Adipocyte (in vitro differentiated cells): ENCODE results near the gene EFCAB10.

Experiments used
- DNase-seq: peaks from one replicate; pipeline ENCODE4 v3.0.0-alpha.2; 2015; ENCODE audit warnings: low read depth
- H3K27me3 ChIP-seq: replicated peaks from 2 replicates; pipeline ENCODE4 v1.7.0; 2013; ENCODE audit warnings: mild to moderate bottlenecking, low read length, moderate library complexity; ENCODE audit not compliant: control insufficient read depth, insufficient read depth
- H3K36me3 ChIP-seq: 2 replicates; pipeline ENCODE4 v1.7.0; 2013; ENCODE audit warnings: low read length, mild to moderate bottlenecking, moderate library complexity; ENCODE audit not compliant: control insufficient read depth, insufficient read depth, severe bottlenecking
- H3K4me1 ChIP-seq: 2 replicates; pipeline ENCODE4 v1.7.0; 2013; ENCODE audit warnings: mild to moderate bottlenecking, low read length, moderate library complexity; ENCODE audit not compliant: control insufficient read depth, insufficient read depth
- H3K4me3 ChIP-seq: 2 replicates; pipeline ENCODE4 v1.7.0; 2013; ENCODE audit warnings: mild to moderate bottlenecking, low read length, moderate library complexity
- H3K9ac ChIP-seq: 2 replicates; pipeline ENCODE4 v1.7.0; 2013; ENCODE audit warnings: mild to moderate bottlenecking, low read length, moderate library complexity
- H3K9me3 ChIP-seq: 2 replicates; pipeline ENCODE4 v1.7.0; 2013; ENCODE audit warnings: mild to moderate bottlenecking, low read length, moderate library complexity; ENCODE audit not compliant: control insufficient read depth

Gene EFCAB10

GRCh38 chr7:105591522-105591921 lies 10.2 kb upstream of the EFCAB10 start:
- Histone ChIP-seq H3K36me3 (no peaks in the 10 kb centered on the region), H3K9me3 (no peaks in the 10 kb centered on the region), H3K4me1 (peaks cover 4% of the 10 kb centered on the region), H3K4me3 (no peak overlapping the region), H3K27me3 (no peaks in the 10 kb centered on the region), H3K9ac (no peak overlapping the region)
- DNase-seq = no peak

DNA sequence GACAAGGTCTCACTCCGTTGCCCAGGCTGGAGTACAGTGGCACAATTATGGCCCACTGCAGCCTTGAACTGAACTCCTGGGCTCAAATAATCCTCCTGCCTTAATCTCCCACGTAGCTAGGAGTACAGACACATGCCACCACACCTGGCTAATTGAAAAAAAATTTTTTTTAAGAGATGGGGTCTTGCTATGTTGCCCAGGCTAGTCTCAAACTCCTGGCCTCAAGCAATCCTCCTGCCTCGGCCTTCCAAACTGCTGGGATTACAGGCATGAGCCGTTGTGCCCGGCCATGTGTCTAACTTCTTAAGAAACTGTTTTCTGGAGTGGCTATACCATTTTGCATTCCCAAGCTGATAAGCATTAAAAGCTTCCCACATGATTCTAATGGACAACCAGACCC lies 9.5 kb upstream of the EFCAB10 start:
- Histone ChIP-seq H3K27me3 (no peaks in the 10 kb centered on the region), H3K4me3 (no peak overlapping the region), H3K9me3 (no peaks in the 10 kb centered on the region), H3K36me3 (no peaks in the 10 kb centered on the region), H3K4me1 (peaks cover 4% of the 10 kb centered on the region), H3K9ac (no peak overlapping the region)
- DNase-seq = no peak

- no peak overlapping the region for H3K4me3 ChIP-seq
- H3K4me1 ChIP-seq = peaks cover 4% of the 10 kb centered on the region
- H3K27me3 ChIP-seq = no peaks in the 10 kb centered on the region
- H3K9ac ChIP-seq = no peak overlapping the region
- DNase-seq = peak; percentile 92
- H3K9me3 ChIP-seq = no peaks in the 10 kb centered on the region
- no peaks in the 10 kb centered on the region for H3K36me3 ChIP-seq
Measured at GRCh38 chr7:105589356-105590077, 8.2 kb upstream of the EFCAB10 start.

- no peak for DNase-seq
- peaks cover 4% of the 10 kb centered on the region for H3K4me1 ChIP-seq
- H3K9ac ChIP-seq = no peak overlapping the region
Measured at GRCh38 chr7:105587909-105588635, 6.8 kb upstream of the EFCAB10 start.

DNA sequence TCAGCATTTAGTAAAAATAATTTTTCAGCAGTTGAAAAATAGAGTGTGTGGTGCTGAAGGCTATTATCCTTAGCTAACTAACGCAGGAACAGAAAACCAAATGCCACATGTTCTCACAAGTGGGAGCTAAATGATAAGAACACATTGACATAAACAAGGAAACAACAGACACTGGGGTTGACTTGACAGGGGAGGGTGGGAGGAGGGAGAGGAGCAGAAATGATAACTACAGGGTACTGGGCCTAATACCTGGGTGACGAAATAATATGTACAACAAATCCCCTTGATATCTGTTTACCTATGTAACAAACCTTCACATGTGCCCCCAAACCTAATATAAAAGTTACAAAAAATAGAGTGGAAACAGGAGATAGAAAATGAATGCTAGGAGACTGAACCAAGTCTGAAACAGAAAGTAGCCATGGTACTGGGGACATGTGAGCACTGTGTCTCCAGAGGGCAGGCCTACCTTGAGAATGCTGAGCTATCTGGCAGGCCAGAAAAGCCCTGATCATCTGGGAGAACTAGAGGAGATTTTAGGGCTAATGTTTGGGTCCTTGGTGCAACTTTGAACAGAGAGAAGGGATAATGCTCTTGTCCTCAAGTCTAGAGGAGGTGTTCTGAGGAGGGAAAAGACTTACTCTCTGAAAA lies 4.7 kb upstream of the EFCAB10 start:
- Histone ChIP-seq H3K27me3 (no peaks in the 10 kb centered on the region), H3K36me3 (no peaks in the 10 kb centered on the region), H3K9me3 (no peaks in the 10 kb centered on the region), H3K4me3 (no peak overlapping the region), H3K9ac (no peak overlapping the region), H3K4me1 (peaks cover 7% of the 10 kb centered on the region)
- DNase-seq = no peak

More at GRCh38 chr7:105587909-105588635, 6.8 kb upstream of the EFCAB10 start:
- no peak overlapping the region for H3K4me3 ChIP-seq
- H3K9me3 ChIP-seq = no peaks in the 10 kb centered on the region
- H3K36me3 ChIP-seq = no peaks in the 10 kb centered on the region
- no peaks in the 10 kb centered on the region for H3K27me3 ChIP-seq

DNA sequence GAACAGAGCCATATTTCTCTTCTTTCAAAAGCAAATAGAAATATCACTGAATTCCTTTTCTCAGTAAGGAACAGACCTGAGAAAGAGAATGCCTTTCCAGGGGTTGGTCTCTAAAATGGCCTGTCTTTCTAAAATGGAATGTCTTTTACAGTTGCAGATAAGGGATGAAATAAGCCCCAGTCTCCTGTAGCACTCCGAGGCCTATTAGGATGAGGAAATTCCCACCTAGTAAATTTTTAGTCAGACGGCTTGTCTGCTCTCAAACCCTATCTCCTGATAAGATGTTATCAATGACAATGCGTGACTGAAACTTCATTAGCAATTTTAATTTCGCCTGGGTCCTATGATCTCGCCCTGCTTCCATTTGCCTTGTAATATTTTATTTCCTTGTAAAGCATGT lies 2.9 kb upstream of the EFCAB10 start:
- Histone ChIP-seq H3K9me3 (no peaks in the 10 kb centered on the region), H3K9ac (no peak overlapping the region), H3K4me3 (no peak overlapping the region), H3K4me1 (peaks cover 5% of the 10 kb centered on the region), H3K36me3 (no peaks in the 10 kb centered on the region), H3K27me3 (no peaks in the 10 kb centered on the region)
- DNase-seq = no peak

- no peaks in the 10 kb centered on the region for H3K36me3 ChIP-seq
- no peak for DNase-seq
- no peaks in the 10 kb centered on the region for H3K27me3 ChIP-seq
- no peak overlapping the region for H3K9ac ChIP-seq
- peaks cover 8% of the 10 kb centered on the region for H3K4me1 ChIP-seq
- H3K9me3 ChIP-seq = no peaks in the 10 kb centered on the region
- H3K4me3 ChIP-seq = no peak overlapping the region
Measured at GRCh38 chr7:105583061-105583460, 1.8 kb upstream of the EFCAB10 start.

GRCh38 chr7:105580022-105580740 lies 1.1 kb downstream of the EFCAB10 start:
- Histone ChIP-seq H3K9ac (no peak overlapping the region), H3K36me3 (no peaks in the 10 kb centered on the region), H3K4me1 (peaks cover 8% of the 10 kb centered on the region), H3K9me3 (no peaks in the 10 kb centered on the region), H3K27me3 (no peaks in the 10 kb centered on the region), H3K4me3 (no peak overlapping the region)
- no peak for DNase-seq

GRCh38 chr7:105578496-105578895 lies 2.8 kb downstream of the EFCAB10 start:
- no peak overlapping the region for H3K4me3 ChIP-seq
- no peaks in the 10 kb centered on the region for H3K9me3 ChIP-seq
- H3K4me1 ChIP-seq = peaks cover 8% of the 10 kb centered on the region
- no peaks in the 10 kb centered on the region for H3K27me3 ChIP-seq
- DNase-seq = peak; percentile 76
- H3K9ac ChIP-seq = no peak overlapping the region
- H3K36me3 ChIP-seq = no peaks in the 10 kb centered on the region

DNA sequence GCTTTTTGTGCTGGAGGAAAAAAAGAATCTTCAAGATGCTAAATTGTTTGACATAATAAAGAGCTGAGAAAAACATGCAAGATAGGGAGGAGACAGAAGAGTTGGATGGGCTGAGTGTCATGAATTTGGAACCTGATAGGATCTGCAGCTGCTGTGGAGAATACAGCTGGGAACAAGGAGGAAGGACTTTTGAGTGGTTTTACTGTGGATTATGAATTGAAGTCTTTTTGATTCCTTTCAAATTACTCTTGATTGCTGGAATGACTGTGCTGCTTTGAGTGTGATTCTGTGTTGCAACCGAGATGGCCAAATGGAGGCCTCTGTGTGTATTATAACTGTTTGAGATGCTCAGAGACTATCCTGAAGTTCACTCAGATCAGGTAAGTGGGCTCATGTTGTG lies 4.0 kb downstream of the EFCAB10 start:
- no peaks in the 10 kb centered on the region for H3K27me3 ChIP-seq
- H3K9me3 ChIP-seq = no peaks in the 10 kb centered on the region
- peak; percentile 58 for DNase-seq
- no peak overlapping the region for H3K9ac ChIP-seq
- no peak overlapping the region for H3K4me3 ChIP-seq
- H3K36me3 ChIP-seq = no peaks in the 10 kb centered on the region
- peaks cover 8% of the 10 kb centered on the region for H3K4me1 ChIP-seq

DNA sequence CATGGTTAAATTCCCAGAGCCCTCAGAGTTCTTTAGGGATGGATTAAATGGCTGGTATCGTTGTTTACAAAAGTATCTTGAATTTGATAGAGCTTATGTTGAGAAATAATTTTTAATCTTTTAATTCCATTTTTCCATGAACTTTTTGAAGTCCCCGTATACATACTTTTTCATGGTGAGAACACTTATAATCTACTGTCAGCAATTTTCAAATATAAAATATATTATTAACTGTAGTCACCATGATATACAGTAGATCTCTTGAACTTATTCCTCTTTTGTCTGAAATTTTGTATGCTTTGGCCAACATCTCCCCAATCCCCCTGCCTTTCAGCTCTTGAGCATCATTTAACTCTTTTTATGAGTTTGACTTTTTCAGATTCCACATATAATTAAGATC lies 9.4 kb downstream of the EFCAB10 start:
- peaks cover 26% of the 10 kb centered on the region for H3K36me3 ChIP-seq
- H3K9ac ChIP-seq = no peak overlapping the region
- H3K4me1 ChIP-seq = peaks cover 13% of the 10 kb centered on the region
- no peak overlapping the region for H3K4me3 ChIP-seq
- no peaks in the 10 kb centered on the region for H3K27me3 ChIP-seq
- no peak for DNase-seq
- no peaks in the 10 kb centered on the region for H3K9me3 ChIP-seq
